K562 (cell line): ENCODE data around the gene PCBD2. TPM values are rescaled to one million over a fixed set of nuclear protein-coding genes. Genes with fewer than 3 reads are reported as not detected.

Source experiments
- ATAC-seq: fragments of 200-7000 bp; cut with Tn5 transposase; 3 replicates; pipeline ENCODE4 v1.9.1; 2020; ENCODE audit warnings: moderate library complexity
- BruUV-seq: library from RNA; stranded (reverse); fragments of 400-500 nt; replicated peaks from 2 replicates; lab custom pipeline; 2021; lab: Mats Ljungman, UMichigan
- CTCF ChIA-PET: fragments of 300-600 bp; formaldehyde crosslinking; extraction: SDS; loops from one replicate; lab custom pipeline; 2021; ENCODE audit warnings: low intra/inter-chr PET ratio; lab: Yijun Ruan, JAX
- POLR2A ChIA-PET: fragments of 300-600, 350-650 bp; sonication (Branson Sonifier 250); formaldehyde crosslinking; extraction: SDS; loops from one replicate; lab custom pipeline; 2021; ENCODE audit warnings: antibody characterized with exemption, inconsistent platforms; lab: Yijun Ruan, JAX
- DNase-seq, 4 experiments: peaks; one replicate each; pipeline versions ENCODE4 v3.0.0 to v3.0.0-alpha.2; 2011 to 2018; ENCODE audit warnings: low spot score in 3 of 4, mixed read lengths in 3 of 4; ENCODE audit errors: extremely low read depth in 1 of 4
- FAIRE-seq: peaks from 2 replicates; lab custom pipeline; 2011; peaks lifted over from hg19 to GRCh38; lab: Jason Lieb, UNC
- H2AFZ ChIP-seq: 2 replicates; pipeline ENCODE4 v1.6.0; 2011; ENCODE audit warnings: low read depth, low read length, control low read depth, inconsistent platforms
- H3K27ac ChIP-seq: fragments of 200-600 bp; 3 replicates; pipeline ENCODE4 v1.8.0; 2011; ENCODE audit warnings: low read depth, mild to moderate bottlenecking, control low read depth, inconsistent platforms, low read length, moderate library complexity, mixed read lengths; ENCODE audit errors: extremely low read depth
- H3K27me3 ChIP-seq, 2 experiments: fragments of 300-600 bp in 1 of 2; 2 replicates in 1 of 2; 3 replicates in 1 of 2; pipeline versions ENCODE4 v1.6.0 to v1.8.0; 2011; ENCODE audit warnings: inconsistent platforms in 2 of 2, low read length in 2 of 2, mild to moderate bottlenecking in 1 of 2, mixed read lengths in 1 of 2, moderate library complexity in 1 of 2; ENCODE audit not compliant: control insufficient read depth in 2 of 2, insufficient read depth in 2 of 2
- H3K36me3 ChIP-seq: fragments of 300-600 bp; 3 replicates; pipeline ENCODE4 v1.8.0; 2011; ENCODE audit warnings: mild to moderate bottlenecking, low read length, inconsistent platforms; ENCODE audit not compliant: control insufficient read depth, insufficient read depth
- H3K4me1 ChIP-seq, 2 experiments: fragments of 200-600 bp in 1 of 2; replicated peaks in 1 of 2; 2 replicates in 1 of 2; 3 replicates in 1 of 2; pipeline versions ENCODE4 v1.5.1 to v1.8.0; 2011; ENCODE audit warnings: inconsistent platforms in 2 of 2, low read length in 2 of 2, mild to moderate bottlenecking in 1 of 2, mixed read lengths in 1 of 2, moderate library complexity in 1 of 2; ENCODE audit not compliant: control insufficient read depth in 2 of 2, insufficient read depth in 2 of 2
- H3K4me2 ChIP-seq: 2 replicates; pipeline ENCODE4 v1.6.1; 2011; ENCODE audit warnings: low read length, control low read depth, inconsistent platforms, mixed read lengths; ENCODE audit not compliant: insufficient read depth
- H3K4me3 ChIP-seq: fragments of 200-600 bp; sonication (generic), shearing (Covaris generic); 2 replicates; pipeline ENCODE4 v1.5.1; 2016; ENCODE audit warnings: control low read depth, inconsistent platforms
- H3K79me2 ChIP-seq: fragments of 200-600 bp; 3 replicates; pipeline ENCODE4 v1.8.0; 2011; ENCODE audit warnings: low read length, inconsistent platforms; ENCODE audit not compliant: control insufficient read depth, insufficient read depth
- H3K9ac ChIP-seq, 2 experiments: 2 replicates each; pipeline versions ENCODE4 v1.6.0 to v1.6.1; 2011; ENCODE audit warnings: low read depth in 2 of 2, low read length in 2 of 2, control low read depth in 1 of 2, inconsistent platforms in 1 of 2, mild to moderate bottlenecking in 1 of 2, mixed read lengths in 1 of 2; ENCODE audit not compliant: insufficient read depth in 1 of 2
- H3K9me1 ChIP-seq: one replicate; pipeline ENCODE4 v1.6.0; 2011; ENCODE audit warnings: inconsistent platforms, mild to moderate bottlenecking, low read length, moderate library complexity; ENCODE audit not compliant: control insufficient read depth, insufficient read depth
- H3K9me3 ChIP-seq: replicated peaks from 2 replicates; pipeline ENCODE4 v1.5.1; 2011; ENCODE audit warnings: low read depth, low read length, inconsistent platforms; ENCODE audit not compliant: control insufficient read depth, insufficient read depth
- H4K20me1 ChIP-seq: replicated peaks from 2 replicates; pipeline ENCODE4 v1.6.1; 2011; ENCODE audit warnings: low read length, inconsistent platforms, mixed read lengths; ENCODE audit not compliant: control insufficient read depth, insufficient read depth
- BCL6 ChIP-seq: fragments of 250-450 bp; sonication (Bioruptor Pico); IDR thresholded peaks from 2 replicates; pipeline ENCODE4 v1.4.0; 2020
- CCAR2 ChIP-seq: fragments of 200-400 bp; formaldehyde crosslinking; IDR thresholded peaks from 2 replicates; pipeline ENCODE4 v1.6.1; 2017; ENCODE audit warnings: mild to moderate bottlenecking, low read depth, low read length
- CCNT2 ChIP-seq: IDR thresholded peaks from 2 replicates; pipeline ENCODE4 v1.6.1; 2011; ENCODE audit warnings: borderline replicate concordance, low read depth, mild to moderate bottlenecking, moderate library complexity, mixed read lengths, low read length; ENCODE audit not compliant: insufficient read length; ENCODE audit errors: extremely low read depth
- CREB5 ChIP-seq: fragments of 250-450 bp; sonication (Bioruptor Pico); IDR thresholded peaks from 2 replicates; pipeline ENCODE4 v1.5.0; 2020; ENCODE audit warnings: mild to moderate bottlenecking
- GTF3C2 ChIP-seq: IDR thresholded peaks from 3 replicates; pipeline ENCODE4 v1.6.1; 2011; ENCODE audit warnings: borderline replicate concordance, mild to moderate bottlenecking, moderate library complexity; ENCODE audit not compliant: insufficient read length; ENCODE audit errors: extremely low read depth
- KAT8 ChIP-seq: fragments of 450-650 bp; IDR thresholded peaks from 2 replicates; pipeline ENCODE4 v1.6.1; 2016; ENCODE audit warnings: low read depth, mild to moderate bottlenecking
- KHSRP ChIP-seq: fragments of 450-650 bp; IDR thresholded peaks from 2 replicates; pipeline ENCODE4 v1.6.1; 2017
- MIER1 ChIP-seq: fragments of 450-650 bp; IDR thresholded peaks from 2 replicates; pipeline ENCODE4 v1.6.1; 2016; ENCODE audit warnings: antibody characterized with exemption, mild to moderate bottlenecking, low read depth
- NFE2 ChIP-seq: IDR thresholded peaks from 2 replicates; pipeline ENCODE4 v1.6.1; 2014; ENCODE audit warnings: antibody characterized with exemption, low read depth
- POLR2B ChIP-seq: fragments of 450-650 bp; IDR thresholded peaks from 2 replicates; pipeline ENCODE4 v1.6.1; 2018; ENCODE audit warnings: low read depth; ENCODE audit not compliant: partially characterized antibody
- RBM14 ChIP-seq: fragments of 200-400 bp; formaldehyde crosslinking; IDR thresholded peaks from 2 replicates; pipeline ENCODE4 v1.6.1; 2018; ENCODE audit warnings: low read depth, mild to moderate bottlenecking, low read length, moderate library complexity, borderline replicate concordance; ENCODE audit not compliant: insufficient read depth
- STAT5B ChIP-seq: fragments of 250-450 bp; sonication (Bioruptor Pico); IDR thresholded peaks from 2 replicates; pipeline ENCODE4 v1.8.0; 2021; ENCODE audit warnings: mild to moderate bottlenecking, inconsistent platforms
- TSHZ1 ChIP-seq: fragments of 250-450 bp; sonication (Bioruptor Pico); IDR thresholded peaks from 2 replicates; pipeline ENCODE4 v1.4.0; 2020; ENCODE audit warnings: mild to moderate bottlenecking, moderate library complexity
- ZBTB7A ChIP-seq: IDR thresholded peaks from 2 replicates; pipeline ENCODE4 v1.6.1; 2011; ENCODE audit warnings: low read depth, mild to moderate bottlenecking, low read length, moderate library complexity, borderline replicate concordance; ENCODE audit not compliant: control insufficient read depth
- ZNF212 ChIP-seq: fragments of 450-650 bp; formaldehyde crosslinking; IDR thresholded peaks from 2 replicates; pipeline ENCODE4 v1.4.0; 2020; ENCODE audit warnings: mild to moderate bottlenecking
- WGBS: fragments of 100-300 bp; shearing (Covaris generic); methylation state at CpG from one replicate; pipeline ENCODE4 v1.1.6; 2016; ENCODE audit warnings: low coverage, mixed read lengths; ENCODE audit not compliant: insufficient coverage; ENCODE audit errors: missing lambda C conversion rate; 5-methylcytosine and 5-hydroxymethylcytosine counted together
- in situ Hi-C: fragments of 300-500 bp; cut with MboI; formaldehyde crosslinking; loops from 4 replicates; pipeline ENCODE4 v1.15.0; 2018; ENCODE audit warnings: inconsistent platforms, mixed read lengths
- intact Hi-C: fragments of 100-400 bp; cut with micrococcal nuclease; formaldehyde crosslinking; loops from 2 replicates; pipeline ENCODE4 v1.14.2; 2022
- polyA plus RNA-seq, 8 experiments: library from polyadenylated mRNA; depleted of rRNA in 4 of 8; stranded (reverse) in 5 of 8; unstranded in 3 of 8; fragments of >200 nt; fragmentation: Nextera tagmentation in 2 of 8; fragmentation: Illumina TruSeq in 1 of 8; extraction: Ambion mirVana in 2 of 8; extraction: Trizol in 1 of 8; gene quantifications; 2 replicates each; pipeline versions ENCODE4 v1.2.1 to v1.2.3, GENCODE V29; 2011 to 2014; ENCODE audit warnings: inconsistent platforms in 1 of 8, missing spikeins in 1 of 8
- total RNA-seq, 7 experiments: library from RNA; depleted of rRNA in 6 of 7; stranded (reverse); fragments of >200 nt in 6 of 7; fragmentation: Illumina TruSeq in 2 of 7; extraction: Trizol in 2 of 7; gene quantifications; 2 replicates each; pipeline versions ENCODE4 v1.2.1 to v1.2.3, GENCODE V29; 2011 to 2021; ENCODE audit warnings: low replicate concordance in 1 of 7

The PCBD2 gene
- total and polyA plus RNA-seq, 9 of the 15 experiments (the other 6 are each of a cell fraction or from before 2014, with no cell fraction given) = 5.2 to 13.8 (median 7.8) TPM

- FAIRE-seq = no peak
- no peak overlapping the region for H3K4me2 ChIP-seq
- H3K9ac ChIP-seq = peak overlapping the region in 1 of 2 experiments; percentile 41; a peak in 2 of 4 replicates
- no peaks in the 10 kb centered on the region for H3K4me1 ChIP-seq
- H3K27me3 ChIP-seq = peaks cover 0 to 7% of the 10 kb centered on the region in 2 experiments; a peak in 2 of 5 replicates
- intact Hi-C loops (no loop called here), in situ Hi-C loops (no loop called here)
- no peaks in the 10 kb centered on the region for H4K20me1 ChIP-seq
- BruUV-seq = no TSS peak
- H3K9me3 ChIP-seq = no peaks in the 10 kb centered on the region
- ChIA-PET POLR2A (interaction anchor here (0.6 to 1.0 kb wide), 2 partner anchors 17 to 40 kb away, joined by 3 read pairs; no protein-coding TSS in a partner anchor), CTCF (no interaction called here)
- no peak overlapping the region for H3K4me3 ChIP-seq
- H3K9me1 ChIP-seq = no peaks in the 10 kb centered on the region
- peak; percentile 80 for ATAC-seq
- no peak for TF ChIP-seq NFE2
- TF ChIP-seq CREB5 (CRISPR knock-in tag) = no peak
- TF ChIP-seq ZNF212 = no peak
- no peak for TF ChIP-seq CCAR2
- no peak for TF ChIP-seq RBM14
- no peak for TF ChIP-seq CCNT2
- no peak for TF ChIP-seq STAT5B (CRISPR knock-in tag)
- TF ChIP-seq TSHZ1 (CRISPR knock-in tag) = no peak
- no peak for TF ChIP-seq ZBTB7A
- no peak for TF ChIP-seq MIER1
- no peak for TF ChIP-seq POLR2B
- no peak for TF ChIP-seq KHSRP
- TF ChIP-seq GTF3C2 = no peak
- no peak for TF ChIP-seq KAT8
- TF ChIP-seq BCL6 (CRISPR knock-in tag) = no peak
- peak in 1 of 4 experiments; percentile 11 for DNase-seq
- no peak overlapping the region for H3K27ac ChIP-seq
- 37% methylated on average over 14 of the region's 14 CpGs for WGBS
- no peak overlapping the region for H2AFZ ChIP-seq
- no peaks in the 10 kb centered on the region for H3K36me3 ChIP-seq
- no peaks in the 10 kb centered on the region for H3K79me2 ChIP-seq
Observed at GRCh38 chr5:134887593-134888159, 17.3 kb upstream of the PCBD2 start.
